ENCODE measurements around the gene CFAP54.

CFAP54 gene

GRCh38 chr12:96906849-96907670, 417.7 kb downstream of the CFAP54 start, which contains the start of gene NEDD1:
Gene NEDD1, plus strand, starts transcription at chr12:96907257. Its CDS starts 2,503 bp downstream, at chr12:96909760.
- peak; percentile 68 for DNase-seq (ENCODE audit: low read depth)
- TF ChIP-seq CTCF (conservative IDR thresholded peaks at IDR 0.05; ENCODE audit: low read length), result no peak
- H3K4me3 ChIP-seq (ENCODE audit: low read length), result peak within 1 kb of the TSS; percentile 81

- peak; percentile 26 for DNase-seq (ENCODE audit: low read depth)
- no peak for TF ChIP-seq CTCF (conservative IDR thresholded peaks at IDR 0.05; ENCODE audit: low read length)
- peak overlapping the region; percentile 81 for H3K4me3 ChIP-seq (ENCODE audit: low read length)
Observed at GRCh38 chr12:96907671-96908422, 418.5 kb downstream of the CFAP54 start.

- peak overlapping the region; percentile 81 for H3K4me3 ChIP-seq (ENCODE audit: low read length)
- no peak for DNase-seq (ENCODE audit: low read depth)
- TF ChIP-seq CTCF (conservative IDR thresholded peaks at IDR 0.05; ENCODE audit: low read length), result no peak
Observed at GRCh38 chr12:96908423-96908675, 419.0 kb downstream of the CFAP54 start.

GRCh38 chr12:96912261-96912660, 422.9 kb downstream of the CFAP54 start:
- no peak for DNase-seq (ENCODE audit: low read depth)
- H3K4me3 ChIP-seq (ENCODE audit: low read length), result no peak overlapping the region
- no peak for TF ChIP-seq CTCF (conservative IDR thresholded peaks at IDR 0.05; ENCODE audit: low read length)

GRCh38 chr12:96912943-96913342, 423.6 kb downstream of the CFAP54 start:
- DNase-seq (ENCODE audit: low read depth), result no peak
- no peak overlapping the region for H3K4me3 ChIP-seq (ENCODE audit: low read length)
- TF ChIP-seq CTCF (conservative IDR thresholded peaks at IDR 0.05; ENCODE audit: low read length), result no peak

GRCh38 chr12:96919510-96920210, 430.3 kb downstream of the CFAP54 start:
- no peak for DNase-seq (ENCODE audit: low read depth)
- no peak for TF ChIP-seq CTCF (conservative IDR thresholded peaks at IDR 0.05; ENCODE audit: low read length)
- no peak overlapping the region for H3K4me3 ChIP-seq (ENCODE audit: low read length)

All from AG10803 (cell line).